ENCODE results near the gene PTPRE.

Gene PTPRE

DNA sequence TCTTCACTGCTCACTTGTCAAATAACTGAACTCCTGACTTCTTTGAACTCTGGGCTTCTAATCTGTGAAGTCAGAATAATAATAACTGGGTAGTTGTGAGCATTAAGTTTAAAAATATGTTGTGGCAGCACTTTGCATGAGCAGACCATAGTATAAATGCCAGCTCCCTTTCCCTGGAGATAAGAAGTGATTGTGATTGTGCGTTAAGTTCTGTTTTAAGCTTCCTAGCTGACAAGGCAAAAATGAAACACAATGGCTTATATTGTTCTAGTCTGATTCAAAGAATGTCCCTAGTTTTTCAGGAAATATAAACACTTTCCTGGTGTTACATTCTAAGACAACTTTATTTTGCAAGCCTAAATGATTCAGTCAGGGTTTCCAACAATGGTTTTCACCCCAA lies 61.8 kb downstream of the PTPRE start:
- H3K4me3 ChIP-seq (ENCODE audit: low read length), result no peak overlapping the region
- no peaks in the 10 kb centered on the region for H3K36me3 ChIP-seq (ENCODE audit: insufficient read depth, low read length)
- H3K9ac ChIP-seq (ENCODE audit: low read depth, low read length), result no peak overlapping the region
- H3K27me3 ChIP-seq (ENCODE audit: control insufficient read depth, insufficient read depth, low read length), result peaks cover 3% of the 10 kb centered on the region
- H3K4me1 ChIP-seq (ENCODE audit: control insufficient read depth, insufficient read depth, low read length), result no peaks in the 10 kb centered on the region
- H3K9me3 ChIP-seq (replicated peaks; ENCODE audit: low read length), result no peaks in the 10 kb centered on the region
- no peak overlapping the region for H3K4me2 ChIP-seq (ENCODE audit: low read length)

DNA sequence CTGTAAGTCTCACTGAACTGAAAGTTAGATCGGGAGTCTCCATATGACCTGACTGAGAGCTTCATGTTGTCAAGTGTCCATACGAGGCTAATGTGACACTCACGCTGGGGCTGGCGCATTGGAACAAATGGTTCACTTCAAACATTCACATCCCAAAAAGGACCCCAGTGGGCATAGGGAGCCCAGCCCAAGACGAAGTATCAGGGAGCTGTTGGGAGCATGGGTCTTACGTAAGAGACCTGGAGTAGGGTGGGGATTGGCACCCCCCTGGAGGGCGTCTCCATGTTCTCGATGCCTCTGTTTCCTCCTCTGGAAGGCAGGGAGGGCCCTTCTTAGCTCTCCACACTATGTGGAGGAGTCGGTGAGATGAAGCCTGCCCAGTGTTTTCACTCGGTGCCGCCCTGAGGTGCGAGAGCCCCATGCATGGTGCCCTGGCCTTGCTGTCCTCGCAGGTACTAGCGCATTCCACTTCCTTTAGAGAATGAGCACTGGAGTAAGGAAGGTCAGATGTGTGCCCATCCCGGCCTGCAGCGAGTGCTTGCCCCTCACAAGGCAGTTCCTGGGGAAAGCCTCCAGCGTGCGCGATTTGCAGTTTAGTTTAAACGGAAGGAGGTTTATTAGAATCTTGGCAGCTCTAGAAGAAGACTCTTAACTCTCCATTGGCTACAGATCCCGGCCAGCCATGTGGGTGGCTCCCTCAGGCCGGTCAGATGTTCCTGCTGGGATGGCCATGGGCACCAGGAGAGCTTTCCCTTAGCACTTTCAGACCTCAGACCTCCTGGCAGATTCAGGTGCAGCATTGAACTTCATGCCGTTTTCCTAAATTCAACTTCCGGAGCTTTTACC lies 64.4 kb downstream of the PTPRE start:
- Histone ChIP-seq H3K9ac (ENCODE audit: low read depth, low read length) (no peak overlapping the region), H3K27me3 (ENCODE audit: control insufficient read depth, insufficient read depth, low read length) (peaks cover 3% of the 10 kb centered on the region), H3K9me3 (replicated peaks; ENCODE audit: low read length) (no peaks in the 10 kb centered on the region), H3K4me1 (ENCODE audit: control insufficient read depth, insufficient read depth, low read length) (peaks cover 7% of the 10 kb centered on the region), H3K36me3 (ENCODE audit: insufficient read depth, low read length) (no peaks in the 10 kb centered on the region), H3K4me2 (ENCODE audit: low read length) (no peak overlapping the region), H3K4me3 (ENCODE audit: low read length) (no peak overlapping the region)

DNA sequence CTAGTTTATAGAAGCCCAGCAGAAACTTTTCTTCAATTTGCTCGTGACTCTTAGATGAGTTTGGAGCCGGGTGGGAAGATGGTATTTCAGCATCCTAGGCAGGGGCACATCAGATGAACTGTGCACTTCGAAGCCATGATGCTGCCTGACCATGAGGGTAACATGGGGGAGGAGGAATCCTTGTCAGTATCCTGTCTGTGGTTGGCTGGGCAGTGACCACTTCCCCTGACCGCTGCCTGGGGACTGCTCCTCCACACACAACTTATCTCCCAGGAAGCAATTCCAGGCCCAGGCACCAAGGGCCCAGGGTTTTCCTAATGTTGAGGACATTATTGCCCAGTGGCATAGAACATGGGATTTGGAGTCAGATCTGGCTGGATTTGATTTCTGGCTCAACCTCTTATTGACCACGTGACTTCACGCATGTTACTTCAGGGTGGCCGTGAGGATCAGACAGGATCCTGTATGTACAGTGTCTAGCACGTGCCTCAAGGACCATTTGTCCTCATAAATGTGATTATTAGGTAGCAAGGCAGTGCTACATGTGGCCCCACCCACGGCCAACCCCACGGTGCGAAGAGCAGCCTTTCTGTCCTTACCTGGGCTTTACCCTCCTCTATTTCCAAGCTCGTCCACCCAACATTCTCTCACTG lies 65.2 kb downstream of the PTPRE start:
- Histone ChIP-seq H3K4me2 (ENCODE audit: low read length) (no peak overlapping the region), H3K4me3 (ENCODE audit: low read length) (no peak overlapping the region), H3K27me3 (ENCODE audit: control insufficient read depth, insufficient read depth, low read length) (peaks cover 3% of the 10 kb centered on the region), H3K9ac (ENCODE audit: low read depth, low read length) (no peak overlapping the region), H3K36me3 (ENCODE audit: insufficient read depth, low read length) (no peaks in the 10 kb centered on the region), H3K9me3 (replicated peaks; ENCODE audit: low read length) (no peaks in the 10 kb centered on the region), H3K4me1 (ENCODE audit: control insufficient read depth, insufficient read depth, low read length) (peaks cover 15% of the 10 kb centered on the region)

DNA sequence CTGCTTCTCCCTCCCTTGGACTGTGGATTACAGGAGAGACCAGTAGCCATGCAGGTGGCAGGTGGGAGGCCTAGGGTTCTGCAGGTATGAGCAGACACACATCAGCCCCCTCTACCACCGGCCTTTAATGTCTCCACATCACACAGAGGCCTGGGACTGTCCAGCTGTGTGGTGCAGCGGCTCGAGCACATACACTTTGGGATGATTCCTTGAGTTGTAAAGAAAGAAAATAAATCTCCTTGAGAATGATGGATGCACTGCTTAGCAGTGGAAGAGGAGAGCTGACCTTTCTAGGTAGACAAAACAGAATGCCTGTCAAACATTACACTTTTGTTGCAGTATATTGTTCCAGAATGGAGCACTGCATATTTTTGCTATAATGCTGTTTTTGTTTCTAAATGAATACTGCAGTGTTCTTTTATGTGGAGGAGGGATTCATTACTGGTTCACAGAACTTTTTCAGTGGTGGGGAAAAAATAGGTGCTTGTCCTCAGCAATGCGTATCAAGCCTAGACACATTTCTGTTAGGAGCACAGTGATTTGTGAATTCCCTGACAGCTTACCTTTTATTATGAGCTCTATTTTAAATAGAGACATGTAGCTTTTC lies 66.0 kb downstream of the PTPRE start:
- H3K4me3 ChIP-seq (ENCODE audit: low read length), result no peak overlapping the region
- H3K4me1 ChIP-seq (ENCODE audit: control insufficient read depth, insufficient read depth, low read length), result peaks cover 23% of the 10 kb centered on the region

DNA sequence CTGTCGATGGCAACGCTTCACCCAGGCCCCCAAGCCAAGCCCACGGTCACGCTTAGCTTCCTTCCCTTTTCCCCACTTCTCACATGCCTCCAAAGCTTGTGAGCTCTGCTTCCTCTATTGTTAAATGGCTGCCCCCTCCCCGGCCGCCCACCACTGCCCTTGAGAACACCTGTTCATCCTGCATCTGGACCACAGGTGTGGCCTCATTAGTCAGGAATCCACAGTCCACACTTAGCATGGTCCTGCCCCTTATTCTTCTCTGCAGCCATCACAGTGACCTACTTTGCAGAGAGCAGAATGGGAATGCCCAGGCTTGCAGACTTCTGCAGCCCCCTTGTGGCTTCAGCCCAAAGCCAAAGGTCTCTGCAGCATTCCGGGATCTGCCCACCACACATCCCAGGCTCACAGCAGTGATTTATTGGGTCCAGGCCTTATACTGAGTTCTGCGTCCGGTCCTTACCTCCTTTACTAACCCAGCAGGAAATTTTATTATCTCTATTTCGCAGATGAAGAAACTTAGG lies 66.9 kb downstream of the PTPRE start:
- Histone ChIP-seq H3K36me3 (ENCODE audit: insufficient read depth, low read length) (no peaks in the 10 kb centered on the region), H3K9me3 (replicated peaks; ENCODE audit: low read length) (no peaks in the 10 kb centered on the region), H3K4me1 (ENCODE audit: control insufficient read depth, insufficient read depth, low read length) (peaks cover 30% of the 10 kb centered on the region), H3K4me3 (ENCODE audit: low read length) (no peak overlapping the region), H3K9ac (ENCODE audit: low read depth, low read length) (no peak overlapping the region), H3K27me3 (ENCODE audit: control insufficient read depth, insufficient read depth, low read length) (peaks cover 3% of the 10 kb centered on the region), H3K4me2 (ENCODE audit: low read length) (no peak overlapping the region)

More for the DNA sequence above, 66.0 kb downstream of the PTPRE start:
- Histone ChIP-seq H3K36me3 (ENCODE audit: insufficient read depth, low read length) (no peaks in the 10 kb centered on the region), H3K9me3 (replicated peaks; ENCODE audit: low read length) (no peaks in the 10 kb centered on the region), H3K9ac (ENCODE audit: low read depth, low read length) (no peak overlapping the region), H3K27me3 (ENCODE audit: control insufficient read depth, insufficient read depth, low read length) (peaks cover 3% of the 10 kb centered on the region), H3K4me2 (ENCODE audit: low read length) (no peak overlapping the region)

DNA sequence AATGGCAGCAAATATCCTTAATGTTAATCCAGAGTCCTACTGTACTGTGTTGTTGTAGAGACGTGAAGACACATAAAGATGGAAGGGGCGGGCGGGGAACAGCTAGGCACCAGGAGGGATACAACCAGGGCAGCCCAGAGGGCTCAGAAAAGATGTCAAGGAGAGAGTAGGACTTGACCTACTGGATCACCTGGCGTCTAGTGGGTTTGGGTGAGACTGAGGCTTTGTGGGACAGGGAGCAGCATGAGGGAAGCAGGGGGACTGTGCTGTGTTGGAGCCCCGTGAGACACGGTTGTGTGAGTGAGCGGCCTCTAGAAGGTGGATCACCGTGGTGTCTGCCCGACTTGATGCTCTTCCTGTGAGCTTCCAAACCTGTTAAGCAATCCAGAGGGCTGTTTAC lies 68.0 kb downstream of the PTPRE start:
- Histone ChIP-seq H3K4me2 (ENCODE audit: low read length) (no peak overlapping the region), H3K4me1 (ENCODE audit: control insufficient read depth, insufficient read depth, low read length) (peaks cover 32% of the 10 kb centered on the region)

DNA sequence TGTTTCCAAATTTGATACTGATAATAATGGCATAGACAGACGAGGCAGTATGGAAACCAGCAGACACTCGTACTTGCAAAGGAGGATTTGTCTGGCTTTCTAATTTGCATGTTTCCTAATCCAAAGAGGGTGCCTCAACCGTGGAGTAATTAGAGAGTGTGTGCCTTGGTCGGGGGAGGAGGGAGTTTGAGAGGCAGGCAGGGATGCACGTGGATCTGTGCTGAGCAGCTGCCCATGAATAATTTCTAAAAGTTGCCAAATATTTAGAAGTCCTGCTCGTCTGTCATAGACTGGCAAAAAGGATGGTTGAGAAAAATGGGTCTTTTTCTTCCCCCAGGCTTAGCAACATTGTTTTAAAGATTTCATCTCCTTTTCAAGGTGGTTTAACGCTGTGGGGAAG lies 69.4 kb downstream of the PTPRE start:
- Histone ChIP-seq H3K9ac (ENCODE audit: low read depth, low read length) (peak overlapping the region; percentile 79), H3K4me2 (ENCODE audit: low read length) (peak overlapping the region; percentile 71), H3K4me1 (ENCODE audit: control insufficient read depth, insufficient read depth, low read length) (peaks cover 32% of the 10 kb centered on the region), H3K36me3 (ENCODE audit: insufficient read depth, low read length) (no peaks in the 10 kb centered on the region), H3K4me3 (ENCODE audit: low read length) (peak overlapping the region; percentile 32), H3K9me3 (replicated peaks; ENCODE audit: low read length) (no peaks in the 10 kb centered on the region), H3K27me3 (ENCODE audit: control insufficient read depth, insufficient read depth, low read length) (peaks cover 3% of the 10 kb centered on the region)

More for the DNA sequence above, 68.0 kb downstream of the PTPRE start:
- Histone ChIP-seq H3K9ac (ENCODE audit: low read depth, low read length) (no peak overlapping the region), H3K9me3 (replicated peaks; ENCODE audit: low read length) (no peaks in the 10 kb centered on the region), H3K27me3 (ENCODE audit: control insufficient read depth, insufficient read depth, low read length) (peaks cover 3% of the 10 kb centered on the region), H3K36me3 (ENCODE audit: insufficient read depth, low read length) (no peaks in the 10 kb centered on the region), H3K4me3 (ENCODE audit: low read length) (no peak overlapping the region)

DNA sequence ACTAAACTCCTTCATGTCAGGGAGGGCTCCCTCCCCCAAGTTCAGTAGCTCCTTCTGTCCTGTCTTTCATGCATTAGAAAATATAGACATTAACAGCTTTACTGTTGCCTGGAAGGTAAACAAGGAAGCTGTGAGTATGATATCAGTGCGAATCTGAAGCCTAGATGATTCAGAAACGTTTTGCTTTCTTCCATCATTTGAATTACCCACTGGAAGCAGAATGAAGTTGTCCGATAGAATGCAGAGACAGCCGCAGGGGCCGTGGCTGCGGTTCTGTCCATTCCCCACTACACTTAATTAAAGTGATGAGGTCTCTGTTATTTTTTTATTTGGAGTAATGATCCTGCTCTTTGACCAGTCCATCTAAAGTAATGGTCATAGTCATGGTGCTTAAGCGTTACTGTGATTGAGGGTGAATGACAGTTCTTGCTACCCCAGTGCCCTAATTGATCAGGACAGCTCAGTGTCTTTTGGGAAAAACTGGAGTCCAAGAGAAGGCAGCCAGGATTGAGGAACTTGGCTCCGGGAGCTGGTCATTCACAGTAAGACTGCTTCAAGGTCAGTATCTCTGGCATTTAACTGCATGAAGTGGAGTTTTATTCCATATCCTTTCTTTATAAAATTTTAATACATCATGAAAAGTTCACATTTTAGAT lies 69.9 kb downstream of the PTPRE start:
- Histone ChIP-seq H3K4me2 (ENCODE audit: low read length) (peak overlapping the region; percentile 71), H3K9ac (ENCODE audit: low read depth, low read length) (peak overlapping the region; percentile 79), H3K4me3 (ENCODE audit: low read length) (peak overlapping the region; percentile 32), H3K4me1 (ENCODE audit: control insufficient read depth, insufficient read depth, low read length) (peaks cover 32% of the 10 kb centered on the region), H3K36me3 (ENCODE audit: insufficient read depth, low read length) (no peaks in the 10 kb centered on the region), H3K27me3 (ENCODE audit: control insufficient read depth, insufficient read depth, low read length) (peaks cover 2% of the 10 kb centered on the region), H3K9me3 (replicated peaks; ENCODE audit: low read length) (no peaks in the 10 kb centered on the region)

DNA sequence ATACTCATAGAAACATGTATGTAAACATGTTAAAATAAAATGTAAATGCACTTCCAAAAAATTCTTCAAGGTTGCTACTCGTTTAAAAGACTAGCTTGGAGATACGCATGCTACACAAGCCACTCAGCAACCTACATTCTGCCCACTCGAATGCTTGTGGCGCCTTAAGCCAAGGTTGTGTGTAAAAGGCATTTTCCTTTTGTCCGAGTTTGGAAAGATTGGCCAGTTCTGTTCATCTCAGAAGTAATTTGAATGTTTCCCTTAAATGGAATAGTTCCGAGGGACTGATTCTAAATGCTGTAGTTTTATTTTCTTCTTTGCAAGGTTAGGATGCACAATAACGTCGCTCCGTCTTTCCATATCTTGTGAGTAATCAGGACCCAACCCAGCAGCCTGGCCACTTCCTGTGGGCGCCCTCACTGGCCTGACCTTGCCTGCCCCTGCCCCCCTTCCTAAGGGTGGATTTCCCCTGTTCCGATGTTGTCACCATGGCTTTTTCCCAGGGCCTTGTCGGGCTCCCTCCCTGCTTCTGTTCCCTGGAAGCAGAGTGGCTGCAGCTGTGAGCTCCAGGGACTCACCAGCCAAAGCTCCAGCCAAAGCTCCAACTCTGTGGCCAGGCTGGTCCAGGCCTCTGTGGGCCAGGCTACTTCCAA lies 70.6 kb downstream of the PTPRE start:
- Histone ChIP-seq H3K9me3 (replicated peaks; ENCODE audit: low read length) (no peaks in the 10 kb centered on the region), H3K4me2 (ENCODE audit: low read length) (peak overlapping the region; percentile 71), H3K9ac (ENCODE audit: low read depth, low read length) (peak overlapping the region; percentile 79), H3K4me3 (ENCODE audit: low read length) (peak overlapping the region; percentile 48), H3K4me1 (ENCODE audit: control insufficient read depth, insufficient read depth, low read length) (peaks cover 32% of the 10 kb centered on the region), H3K27me3 (ENCODE audit: control insufficient read depth, insufficient read depth, low read length) (no peaks in the 10 kb centered on the region), H3K36me3 (ENCODE audit: insufficient read depth, low read length) (no peaks in the 10 kb centered on the region)

DNA sequence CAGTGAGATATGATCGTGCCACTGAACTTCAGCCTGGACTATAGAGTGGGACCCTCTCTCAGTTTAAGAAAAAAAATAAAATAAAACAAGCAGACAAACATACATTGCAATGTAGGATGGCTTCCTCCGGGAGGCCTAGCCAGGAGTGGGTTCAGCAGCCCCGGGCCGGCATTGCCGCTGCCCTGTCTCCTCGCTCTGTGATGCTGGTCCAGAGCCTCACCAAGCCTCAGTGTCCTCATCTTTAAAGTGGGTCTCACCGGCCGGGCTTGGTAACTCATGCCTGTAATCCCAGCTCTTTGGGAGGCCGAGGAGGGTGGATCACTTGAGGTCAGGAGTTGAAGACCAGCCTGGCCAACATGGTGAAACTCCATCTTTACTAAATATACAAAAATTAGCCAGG lies 71.6 kb downstream of the PTPRE start:
- Histone ChIP-seq H3K4me2 (ENCODE audit: low read length) (peak overlapping the region; percentile 71), H3K4me1 (ENCODE audit: control insufficient read depth, insufficient read depth, low read length) (peaks cover 32% of the 10 kb centered on the region), H3K4me3 (ENCODE audit: low read length) (no peak overlapping the region), H3K36me3 (ENCODE audit: insufficient read depth, low read length) (no peaks in the 10 kb centered on the region), H3K9me3 (replicated peaks; ENCODE audit: low read length) (no peaks in the 10 kb centered on the region), H3K9ac (ENCODE audit: low read depth, low read length) (peak overlapping the region; percentile 79), H3K27me3 (ENCODE audit: control insufficient read depth, insufficient read depth, low read length) (no peaks in the 10 kb centered on the region)

DNA sequence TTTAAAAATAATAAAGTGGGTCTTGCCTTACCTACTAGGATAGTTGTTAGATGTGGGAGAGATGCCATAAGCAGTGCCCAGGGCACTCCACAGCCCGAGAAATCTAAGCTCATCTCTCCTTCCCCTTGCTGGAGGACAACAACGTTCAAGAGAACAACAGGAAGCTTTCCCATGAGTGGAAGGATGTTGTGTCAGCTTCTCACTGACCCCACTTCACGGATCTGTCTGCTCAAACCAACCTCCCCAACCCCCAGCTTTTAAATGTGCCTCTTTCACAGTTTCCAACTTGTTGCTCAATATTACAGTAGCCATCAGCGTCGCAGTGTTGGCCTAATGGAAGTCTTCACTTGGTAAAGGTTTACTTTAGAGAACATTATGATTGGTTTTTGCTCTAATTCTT lies 72.1 kb downstream of the PTPRE start:
- no peaks in the 10 kb centered on the region for H3K9me3 ChIP-seq (replicated peaks; ENCODE audit: low read length)
- no peak overlapping the region for H3K4me2 ChIP-seq (ENCODE audit: low read length)
- H3K36me3 ChIP-seq (ENCODE audit: insufficient read depth, low read length), result no peaks in the 10 kb centered on the region
- H3K9ac ChIP-seq (ENCODE audit: low read depth, low read length), result no peak overlapping the region
- peaks cover 32% of the 10 kb centered on the region for H3K4me1 ChIP-seq (ENCODE audit: control insufficient read depth, insufficient read depth, low read length)
- no peaks in the 10 kb centered on the region for H3K27me3 ChIP-seq (ENCODE audit: control insufficient read depth, insufficient read depth, low read length)
- no peak overlapping the region for H3K4me3 ChIP-seq (ENCODE audit: low read length)

Measured in skeletal muscle satellite cell (primary cell).